ENCODE measurements around the gene DHX57.
A peak's percentile ranks its signal among the peaks of the same experiment; 100 is the strongest.
"Not testable (repeated sequence)": the region's sequence is repeated elsewhere in the genome, so short reads cannot be mapped to it uniquely, and the experiment has no call there.

The DHX57 gene

DNA sequence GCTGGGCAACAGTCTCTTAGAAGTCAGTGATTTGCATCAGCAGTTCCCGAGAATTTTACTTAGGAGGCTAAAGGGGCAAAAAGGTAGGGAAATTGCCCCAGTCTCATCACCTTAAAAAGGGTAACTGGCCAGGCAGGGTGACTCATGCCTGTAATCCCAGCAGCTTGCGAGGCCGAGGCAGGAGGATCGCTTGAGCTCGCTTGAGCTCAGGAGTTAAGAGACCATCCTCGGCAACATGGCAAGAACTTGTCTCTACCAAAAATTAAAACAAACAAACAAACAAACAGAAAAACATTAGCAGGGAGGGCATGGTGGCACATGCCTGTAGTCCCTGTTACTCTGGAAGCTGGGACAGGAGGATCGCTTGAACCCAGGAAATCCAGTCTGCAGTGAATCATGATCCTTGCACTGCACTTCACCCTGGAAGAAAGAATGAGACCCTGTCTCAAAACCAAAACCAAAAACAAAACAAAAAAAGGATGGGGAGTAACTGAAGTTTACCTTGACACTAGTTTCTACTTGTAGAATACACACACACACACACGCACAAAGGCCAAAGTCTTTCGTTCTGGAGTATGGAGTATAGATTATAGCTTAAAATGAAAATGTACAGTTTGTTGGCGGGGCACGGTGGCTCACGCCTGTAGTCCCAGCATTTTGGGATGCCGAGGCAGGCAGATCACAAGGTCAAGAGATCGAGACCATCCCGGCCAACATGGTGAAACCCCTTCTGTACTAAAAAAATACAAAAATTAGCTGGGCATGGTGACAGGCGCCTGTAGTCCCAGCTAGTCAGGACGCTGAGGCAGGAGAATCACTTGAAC, 100.4 kb downstream of the DHX57 start:
- peaks cover 7% of the 10 kb centered on the region for H3K27me3 Mint-ChIP-seq
- no peak overlapping the region for H3K27ac Mint-ChIP-seq
- no peaks in the 10 kb centered on the region for H3K36me3 Mint-ChIP-seq
- ATAC-seq (ENCODE audit: low read depth) (no peak), DNase-seq (ENCODE audit: low spot score in 2 of 2) (no peak)
- no peaks in the 10 kb centered on the region for H3K9me3 Mint-ChIP-seq
- H3K4me3 Mint-ChIP-seq, result no peak overlapping the region
- peaks cover 7% of the 10 kb centered on the region for H3K4me1 Mint-ChIP-seq

DNA sequence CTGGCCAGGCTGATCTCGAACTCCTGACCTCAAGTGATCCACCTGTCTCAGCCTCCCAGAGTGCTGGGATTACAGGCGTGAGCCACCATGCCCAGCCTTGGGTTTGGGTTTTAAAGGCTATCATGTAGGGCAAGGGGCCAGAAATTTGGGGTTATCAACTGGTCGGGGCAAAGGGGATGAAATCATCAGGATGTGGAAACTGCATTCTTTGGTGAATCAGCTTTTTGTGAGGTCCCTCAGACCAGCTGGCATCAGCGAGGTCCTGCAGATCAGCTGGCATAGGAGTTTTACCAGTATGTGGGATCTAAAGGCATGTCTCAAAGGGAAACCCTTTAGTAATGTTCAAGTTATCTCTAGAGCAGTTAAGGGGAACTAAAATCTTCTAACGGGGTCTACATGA, 104.1 kb downstream of the DHX57 start:
- no peak for DNase-seq (ENCODE audit: low spot score in 2 of 2)
- Mint-ChIP-seq H3K27me3 (peaks cover 4% of the 10 kb centered on the region), H3K36me3 (no peaks in the 10 kb centered on the region), H3K27ac (no peak overlapping the region), H3K4me3 (no peak overlapping the region), H3K4me1 (no peaks in the 10 kb centered on the region), H3K9me3 (no peaks in the 10 kb centered on the region)
- no peak for ATAC-seq (ENCODE audit: low read depth)

DNA sequence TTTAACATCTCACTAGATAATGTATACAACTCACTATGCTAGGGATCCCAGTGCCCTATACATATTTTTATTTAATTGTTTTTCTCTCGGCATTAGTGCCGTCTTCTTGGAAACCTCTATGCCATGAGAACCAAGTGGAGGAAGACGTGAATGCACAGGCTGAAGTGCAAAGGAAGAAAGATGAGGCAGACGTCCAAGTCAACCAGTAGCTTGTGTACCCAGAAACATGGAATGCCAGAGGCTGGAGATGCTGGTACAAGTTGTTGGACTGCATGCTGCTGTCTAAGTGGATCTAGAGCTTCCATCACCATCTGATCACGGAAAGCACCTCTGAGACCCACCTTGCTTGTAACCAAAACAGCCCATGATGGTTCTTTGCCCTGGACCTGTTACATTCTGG, 110.2 kb downstream of the DHX57 start:
- Mint-ChIP-seq H3K4me3 (no peak overlapping the region), H3K36me3 (no peaks in the 10 kb centered on the region), H3K27me3 (no peaks in the 10 kb centered on the region), H3K27ac (no peak overlapping the region), H3K9me3 (no peaks in the 10 kb centered on the region), H3K4me1 (no peaks in the 10 kb centered on the region)
- no peak for DNase-seq (ENCODE audit: low spot score in 2 of 2)
- no peak for ATAC-seq (ENCODE audit: low read depth)

DNA sequence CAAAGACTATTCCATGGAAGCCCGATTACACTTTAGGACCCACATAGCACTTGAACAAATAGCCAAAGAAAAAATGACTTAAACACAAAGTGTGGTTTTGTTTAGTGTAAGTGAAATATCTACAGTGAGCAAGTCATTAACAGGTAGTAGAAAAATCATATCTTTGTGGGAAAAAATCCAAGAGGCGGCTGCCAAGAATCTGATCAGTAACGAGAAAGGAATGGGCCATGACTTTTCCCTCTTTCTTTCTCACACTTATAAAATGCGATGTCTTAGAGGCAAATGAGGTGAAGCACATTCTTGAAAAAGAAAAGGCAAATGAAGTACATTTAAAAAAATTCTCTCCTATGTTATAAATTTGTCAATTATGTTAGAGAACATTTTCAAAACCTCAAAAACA, 110.6 kb downstream of the DHX57 start:
- Mint-ChIP-seq H3K36me3 (no peaks in the 10 kb centered on the region), H3K27me3 (no peaks in the 10 kb centered on the region), H3K27ac (no peak overlapping the region), H3K9me3 (no peaks in the 10 kb centered on the region), H3K4me3 (no peak overlapping the region), H3K4me1 (no peaks in the 10 kb centered on the region)
- DNase-seq (ENCODE audit: low spot score in 2 of 2) (no peak), ATAC-seq (ENCODE audit: low read depth) (no peak)

DNA sequence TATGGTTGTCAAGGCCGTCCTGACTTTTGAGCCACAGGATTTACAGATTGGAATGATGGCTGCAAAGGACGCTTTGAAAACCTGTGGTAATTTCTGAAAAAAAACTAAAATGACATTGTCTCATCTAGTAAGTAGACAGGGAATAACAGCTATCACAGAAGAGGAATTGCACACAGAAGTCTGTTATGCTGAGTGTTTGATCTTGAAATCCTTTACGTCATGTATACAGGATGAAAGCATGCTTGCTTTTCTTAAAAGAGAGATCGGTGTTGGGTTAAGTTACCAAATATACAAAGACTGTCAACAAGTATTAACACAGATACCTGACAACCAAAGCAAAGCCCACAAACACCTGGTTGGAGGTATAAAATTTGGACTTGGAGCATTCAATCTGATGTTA, 112.0 kb downstream of the DHX57 start:
- no peaks in the 10 kb centered on the region for H3K4me1 Mint-ChIP-seq
- DNase-seq (ENCODE audit: low spot score in 2 of 2) (no peak), ATAC-seq (ENCODE audit: low read depth) (no peak)
- no peak overlapping the region for H3K27ac Mint-ChIP-seq
- H3K36me3 Mint-ChIP-seq, result no peaks in the 10 kb centered on the region
- H3K4me3 Mint-ChIP-seq, result no peak overlapping the region
- no peaks in the 10 kb centered on the region for H3K27me3 Mint-ChIP-seq
- no peaks in the 10 kb centered on the region for H3K9me3 Mint-ChIP-seq

DNA sequence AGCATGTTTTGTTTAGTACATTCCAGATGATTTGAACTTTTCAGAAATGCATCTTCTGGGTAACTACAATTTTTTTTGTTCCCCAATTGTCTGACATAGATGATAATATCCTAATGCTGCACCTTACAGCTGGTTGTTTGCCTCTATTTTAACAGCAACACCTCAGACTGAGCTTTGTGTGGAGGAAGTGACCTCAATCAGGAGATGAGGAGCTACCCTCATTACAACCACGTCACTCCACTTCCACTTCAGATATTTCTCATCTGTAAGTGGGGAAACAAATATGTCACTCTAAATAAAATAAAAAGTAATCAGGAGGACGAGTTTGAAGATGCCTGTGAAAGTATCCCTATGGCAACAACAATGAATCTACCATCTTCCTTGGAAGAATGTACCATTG, 112.5 kb downstream of the DHX57 start:
- no peaks in the 10 kb centered on the region for H3K36me3 Mint-ChIP-seq
- H3K4me3 Mint-ChIP-seq, result no peak overlapping the region
- no peaks in the 10 kb centered on the region for H3K4me1 Mint-ChIP-seq
- no peak overlapping the region for H3K27ac Mint-ChIP-seq
- no peaks in the 10 kb centered on the region for H3K9me3 Mint-ChIP-seq
- no peaks in the 10 kb centered on the region for H3K27me3 Mint-ChIP-seq
- ATAC-seq (ENCODE audit: low read depth) (no peak), DNase-seq (ENCODE audit: low spot score in 2 of 2) (no peak)

DNA sequence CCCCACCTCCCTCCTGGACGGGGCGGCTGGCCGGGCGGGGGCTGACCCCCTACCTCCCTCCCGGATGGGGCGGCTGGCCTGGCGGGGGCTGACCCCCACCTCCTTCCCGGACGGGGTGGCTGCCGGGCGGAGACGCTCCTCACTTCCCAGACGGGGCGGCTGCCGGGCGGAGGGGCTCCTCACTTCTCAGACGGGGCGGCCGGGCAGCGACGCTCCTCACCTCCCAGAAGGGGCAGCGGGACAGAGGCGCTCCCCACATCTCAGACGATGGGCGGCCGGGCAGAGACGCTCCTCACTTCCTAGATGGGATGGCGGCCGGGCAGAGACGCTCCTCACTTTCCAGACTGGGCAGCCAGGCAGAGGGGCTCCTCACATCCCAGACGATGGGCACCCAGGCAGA, 119.8 kb downstream of the DHX57 start:
- H3K4me3 Mint-ChIP-seq; H3K4me1 Mint-ChIP-seq; H3K9me3 Mint-ChIP-seq; DNase-seq (ENCODE audit: low spot score in 2 of 2); ATAC-seq (ENCODE audit: low read depth); H3K36me3 Mint-ChIP-seq; H3K27ac Mint-ChIP-seq; H3K27me3 Mint-ChIP-seq: not testable (repeated sequence)

DNA sequence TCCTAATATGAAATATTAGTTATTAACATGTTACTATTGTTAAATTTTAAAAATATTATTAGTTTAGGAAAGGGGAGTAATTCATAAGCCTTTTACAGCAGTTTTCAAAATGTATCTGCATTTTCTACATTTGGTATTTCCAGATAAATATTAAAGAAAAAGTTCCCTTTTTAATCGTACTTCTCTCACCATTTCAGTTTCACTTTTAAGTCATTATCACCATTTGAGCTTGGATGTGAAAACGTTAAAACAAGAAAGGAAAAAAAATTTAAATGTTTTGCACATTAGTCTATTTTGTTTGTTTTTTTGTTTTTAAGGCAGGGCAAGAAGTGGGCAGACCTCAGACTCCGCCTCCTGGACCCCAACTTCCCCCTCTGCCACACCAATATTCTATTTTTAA, 121.2 kb downstream of the DHX57 start:
- Mint-ChIP-seq H3K9me3 (no peaks in the 10 kb centered on the region), H3K27ac (peak overlapping the region; percentile 41), H3K4me3 (peak overlapping the region; percentile 75), H3K36me3 (peaks cover 8% of the 10 kb centered on the region), H3K27me3 (no peaks in the 10 kb centered on the region), H3K4me1 (peaks cover 14% of the 10 kb centered on the region)
- ATAC-seq (ENCODE audit: low read depth), result no peak
- DNase-seq (ENCODE audit: low spot score in 2 of 2), result no peak

DNA sequence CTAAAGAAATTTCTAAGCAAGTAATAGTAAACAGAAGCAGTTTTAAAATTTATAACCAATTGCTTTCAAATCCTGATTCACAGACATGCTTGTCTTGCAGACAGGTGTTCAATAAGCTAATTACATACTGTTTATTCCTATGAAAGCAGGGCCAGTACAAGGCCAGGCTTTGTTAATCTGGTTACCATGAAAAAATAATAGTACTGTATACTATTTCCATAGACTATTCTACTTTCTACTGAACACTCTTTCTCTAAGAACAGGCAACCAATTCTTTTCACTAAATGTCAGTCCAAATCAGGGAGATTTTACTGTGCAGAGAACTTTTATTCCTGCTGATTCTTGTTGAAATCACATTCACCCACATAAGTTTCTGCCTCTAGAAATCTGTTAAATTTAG, 121.7 kb downstream of the DHX57 start:
- Mint-ChIP-seq H3K27ac (no peak overlapping the region), H3K27me3 (no peaks in the 10 kb centered on the region), H3K9me3 (no peaks in the 10 kb centered on the region), H3K36me3 (peaks cover 10% of the 10 kb centered on the region), H3K4me1 (peaks cover 17% of the 10 kb centered on the region), H3K4me3 (peak overlapping the region; percentile 54)
- DNase-seq (ENCODE audit: low spot score in 2 of 2) (no peak), ATAC-seq (ENCODE audit: low read depth) (no peak)

DNA sequence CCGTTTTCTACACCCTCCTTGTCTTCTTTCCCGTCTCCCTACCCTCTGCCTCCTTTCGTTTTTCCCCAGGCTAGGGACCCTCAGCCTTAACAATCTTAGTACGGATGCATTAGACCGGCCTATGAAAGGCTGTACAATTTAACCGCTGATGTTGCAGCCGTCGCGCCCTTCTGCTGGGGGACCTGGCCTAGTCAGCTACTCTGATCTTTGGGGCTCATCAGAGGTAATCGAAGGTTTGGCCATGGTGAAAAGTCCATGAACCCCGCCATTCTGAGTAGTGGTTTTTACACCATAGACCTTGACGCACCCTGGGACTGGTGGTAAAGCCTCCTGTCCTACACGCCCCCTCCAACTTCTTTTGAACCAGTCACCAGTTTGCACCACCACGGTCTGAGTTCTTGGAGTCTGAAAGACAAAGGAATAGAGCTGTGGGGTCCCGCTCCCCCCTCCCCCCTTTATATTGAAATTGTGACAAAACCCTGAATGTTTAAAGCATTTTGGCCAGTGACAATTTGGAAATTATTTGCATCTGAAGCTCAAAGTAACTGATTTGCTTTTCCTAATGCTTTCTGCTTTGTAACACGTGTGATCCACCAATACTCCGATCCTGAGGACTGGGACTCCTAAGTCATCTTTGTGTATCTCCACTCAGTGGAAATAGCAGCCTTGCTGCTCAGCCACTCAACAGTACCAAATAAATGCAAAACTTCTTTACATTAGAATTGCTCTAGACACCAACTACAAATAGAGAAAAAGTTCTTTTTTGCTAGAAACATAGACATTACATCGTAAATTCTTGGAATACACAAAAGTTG, 123.9 kb downstream of the DHX57 start:
- ATAC-seq (ENCODE audit: low read depth), result peak; percentile 21
- Mint-ChIP-seq H3K4me3 (peak overlapping the region; percentile 99), H3K27me3 (no peaks in the 10 kb centered on the region), H3K9me3 (no peaks in the 10 kb centered on the region), H3K4me1 (peaks cover 29% of the 10 kb centered on the region), H3K36me3 (peaks cover 26% of the 10 kb centered on the region), H3K27ac (peak overlapping the region; percentile 100)
- no peak for DNase-seq (ENCODE audit: low spot score in 2 of 2)

DNA sequence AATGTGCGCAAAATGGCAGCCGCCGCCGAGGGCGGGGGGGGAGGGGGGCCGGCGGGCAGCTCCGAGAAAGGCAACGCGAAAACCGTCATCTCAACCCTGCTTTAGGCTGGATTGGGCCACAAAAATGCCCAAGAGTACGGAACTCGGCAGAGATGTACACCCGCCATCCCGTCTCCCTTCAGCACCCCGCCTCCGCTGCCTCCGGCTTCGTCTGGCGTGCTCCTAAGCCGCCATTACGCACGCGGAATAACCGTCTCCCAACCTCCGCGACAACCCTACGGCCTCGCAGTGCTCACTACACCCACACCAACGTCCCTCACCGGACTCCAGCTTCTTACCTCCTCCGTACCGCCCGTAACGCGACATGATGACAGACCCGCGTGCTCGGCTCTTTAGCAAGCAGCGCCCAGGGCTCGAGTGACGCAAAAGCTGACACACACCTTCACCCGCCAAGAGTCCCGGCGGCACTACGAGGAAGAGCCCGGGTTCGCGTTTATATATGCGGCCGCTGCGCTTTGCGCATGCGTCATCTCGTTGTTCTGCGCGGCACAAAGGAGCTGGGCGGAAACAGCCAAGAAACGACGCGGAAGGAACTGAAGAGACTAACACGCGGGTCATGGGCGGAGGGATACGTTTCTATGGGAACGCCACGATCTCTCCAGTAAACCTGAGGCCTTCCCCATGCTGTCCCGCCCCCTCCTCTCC, 124.7 kb downstream of the DHX57 start, which contains the start of gene SRSF7:
TSS of gene SRSF7 (minus strand) at position 471 of the 705 bp plus-strand sequence. CDS start at position 366, 105 bp downstream.
- peak; percentile 73 for ATAC-seq (ENCODE audit: low read depth)
- no peaks in the 10 kb centered on the region for H3K9me3 Mint-ChIP-seq
- peaks cover 31% of the 10 kb centered on the region for H3K36me3 Mint-ChIP-seq

DNA sequence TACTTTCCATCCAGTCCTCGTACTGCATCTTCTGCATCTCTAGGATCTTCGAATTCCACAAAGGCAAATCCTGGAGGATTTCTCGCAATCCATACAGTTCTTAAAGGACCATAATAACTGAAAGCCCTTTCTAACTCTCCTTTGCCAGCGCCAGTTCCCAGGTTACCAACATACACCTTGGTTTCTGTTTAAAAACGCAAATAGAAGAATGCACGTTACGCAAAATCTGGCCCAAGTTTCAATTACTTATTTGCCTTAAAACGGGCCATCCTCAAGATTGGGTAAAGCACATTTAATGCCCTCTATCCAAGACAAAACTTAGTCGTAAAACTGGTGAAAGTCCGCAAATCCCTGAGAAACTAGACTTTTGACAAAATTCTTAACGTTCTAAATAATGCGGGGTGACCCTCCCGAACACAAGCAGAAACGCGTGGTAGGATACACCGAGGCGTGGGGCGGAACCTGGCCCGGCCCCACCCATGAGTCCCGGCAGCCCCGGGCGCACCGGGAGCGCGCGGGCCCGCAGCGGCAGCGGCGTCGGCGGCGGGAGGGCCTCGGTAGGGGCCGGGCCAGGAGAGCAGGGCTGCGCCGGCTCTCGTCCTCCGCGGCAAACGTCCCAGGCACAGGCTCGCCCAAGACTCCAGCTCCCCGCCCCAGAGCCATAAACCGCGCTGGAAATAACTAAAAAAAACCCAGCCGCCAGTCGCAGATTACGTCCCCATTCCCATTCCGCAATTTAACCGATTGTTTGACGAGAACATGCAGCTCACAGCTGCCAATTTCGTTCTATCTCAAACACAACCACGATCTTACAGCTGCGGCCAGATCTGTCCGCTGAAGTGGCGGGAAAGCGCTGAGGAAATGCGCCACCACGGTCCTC, 125.5 kb downstream of the DHX57 start:
- Mint-ChIP-seq H3K36me3 (peaks cover 32% of the 10 kb centered on the region), H3K27ac (peak overlapping the region; percentile 100), H3K4me1 (peaks cover 35% of the 10 kb centered on the region), H3K4me3 (peak overlapping the region; percentile 99), H3K27me3 (no peaks in the 10 kb centered on the region), H3K9me3 (no peaks in the 10 kb centered on the region)
- DNase-seq (ENCODE audit: low spot score in 2 of 2) (peak in 1 of 2 donors; percentile 54), ATAC-seq (ENCODE audit: low read depth) (peak; percentile 36)

More for the DNA sequence above, 124.7 kb downstream of the DHX57 start, which contains the start of gene SRSF7:
- Mint-ChIP-seq H3K27me3 (no peaks in the 10 kb centered on the region), H3K4me3 (peak within 1 kb of the TSS; percentile 99), H3K4me1 (peaks cover 34% of the 10 kb centered on the region), H3K27ac (peak within 1 kb of the TSS; percentile 100)
- DNase-seq (ENCODE audit: low spot score in 2 of 2), result peak; percentile 99
